OCI-LY3 (cell line): ENCODE data around the gene LRP1-AS.

Experiments used
- EZH2phosphoT487 ChIP-seq: fragments of 200-600 bp; shearing (Covaris generic); IDR thresholded peaks from 2 replicates; pipeline ENCODE4 v1.6.1; 2018; ENCODE audit warnings: antibody characterized with exemption, mixed run types, low read depth
- TF ChIP-seq, protein P1 (sequence below): fragments of 200-600, 300-600 bp; sonication (generic); IDR thresholded peaks from 2 replicates; pipeline ENCODE4 v1.5.1; 2014; ENCODE audit warnings: antibody characterized with exemption, low read length, low read depth

DNA sequence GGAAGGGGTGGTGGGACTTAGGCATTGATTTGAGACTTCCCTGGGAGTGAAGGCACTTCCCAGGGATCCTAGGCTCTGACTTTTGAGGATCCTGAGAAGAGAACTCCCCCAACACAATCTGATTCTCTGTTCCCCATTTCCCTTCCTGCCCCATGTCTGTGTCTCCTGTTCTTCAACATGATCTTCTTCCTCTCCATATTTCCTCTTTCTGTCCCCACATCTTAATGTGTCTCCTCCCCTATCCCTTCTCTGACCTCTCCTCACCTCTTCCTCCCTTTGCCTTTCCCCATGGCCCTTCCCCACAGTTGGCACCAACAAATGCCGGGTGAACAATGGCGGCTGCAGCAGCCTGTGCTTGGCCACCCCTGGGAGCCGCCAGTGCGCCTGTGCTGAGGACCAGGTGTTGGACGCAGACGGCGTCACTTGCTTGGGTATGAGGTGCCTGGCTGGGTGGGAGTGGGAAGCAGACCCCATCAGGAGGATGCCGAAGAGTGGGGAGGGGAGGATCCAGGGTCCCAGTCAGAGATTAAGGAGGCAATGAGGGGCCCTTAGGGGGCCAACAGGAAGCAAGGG is 15.2 kb upstream of the LRP1-AS start:
- TF ChIP-seq, protein P1, sequence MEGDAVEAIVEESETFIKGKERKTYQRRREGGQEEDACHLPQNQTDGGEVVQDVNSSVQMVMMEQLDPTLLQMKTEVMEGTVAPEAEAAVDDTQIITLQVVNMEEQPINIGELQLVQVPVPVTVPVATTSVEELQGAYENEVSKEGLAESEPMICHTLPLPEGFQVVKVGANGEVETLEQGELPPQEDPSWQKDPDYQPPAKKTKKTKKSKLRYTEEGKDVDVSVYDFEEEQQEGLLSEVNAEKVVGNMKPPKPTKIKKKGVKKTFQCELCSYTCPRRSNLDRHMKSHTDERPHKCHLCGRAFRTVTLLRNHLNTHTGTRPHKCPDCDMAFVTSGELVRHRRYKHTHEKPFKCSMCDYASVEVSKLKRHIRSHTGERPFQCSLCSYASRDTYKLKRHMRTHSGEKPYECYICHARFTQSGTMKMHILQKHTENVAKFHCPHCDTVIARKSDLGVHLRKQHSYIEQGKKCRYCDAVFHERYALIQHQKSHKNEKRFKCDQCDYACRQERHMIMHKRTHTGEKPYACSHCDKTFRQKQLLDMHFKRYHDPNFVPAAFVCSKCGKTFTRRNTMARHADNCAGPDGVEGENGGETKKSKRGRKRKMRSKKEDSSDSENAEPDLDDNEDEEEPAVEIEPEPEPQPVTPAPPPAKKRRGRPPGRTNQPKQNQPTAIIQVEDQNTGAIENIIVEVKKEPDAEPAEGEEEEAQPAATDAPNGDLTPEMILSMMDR: no peak
- TF ChIP-seq EZH2phosphoT487: no peak
